Endometrial microvascular endothelial cells (primary cell): Measurements from ENCODE around the gene NOC2L. TPM values are rescaled to one million over a fixed set of nuclear protein-coding genes. Genes with fewer than 3 reads are reported as not detected.

ENCODE experiments used
- in situ Hi-C: cut with HindIII; loops from 2 replicates; pipeline ENCODE4 v1.10.0; 2017; ENCODE audit warnings: low sequenced_read_pairs, low pct_unique_long_range_greater_than_20kb; ENCODE audit errors: inconsistent ontology term
- total RNA-seq: library from RNA; depleted of rRNA; stranded (reverse); fragments of >200 nt; gene quantifications from one replicate; pipeline ENCODE4 v1.2.3, GENCODE V29; 2015; ENCODE audit errors: inconsistent ontology term

NOC2L gene
- total RNA-seq, 1 donor from 2014 or later, result 98.2 TPM

DNA sequence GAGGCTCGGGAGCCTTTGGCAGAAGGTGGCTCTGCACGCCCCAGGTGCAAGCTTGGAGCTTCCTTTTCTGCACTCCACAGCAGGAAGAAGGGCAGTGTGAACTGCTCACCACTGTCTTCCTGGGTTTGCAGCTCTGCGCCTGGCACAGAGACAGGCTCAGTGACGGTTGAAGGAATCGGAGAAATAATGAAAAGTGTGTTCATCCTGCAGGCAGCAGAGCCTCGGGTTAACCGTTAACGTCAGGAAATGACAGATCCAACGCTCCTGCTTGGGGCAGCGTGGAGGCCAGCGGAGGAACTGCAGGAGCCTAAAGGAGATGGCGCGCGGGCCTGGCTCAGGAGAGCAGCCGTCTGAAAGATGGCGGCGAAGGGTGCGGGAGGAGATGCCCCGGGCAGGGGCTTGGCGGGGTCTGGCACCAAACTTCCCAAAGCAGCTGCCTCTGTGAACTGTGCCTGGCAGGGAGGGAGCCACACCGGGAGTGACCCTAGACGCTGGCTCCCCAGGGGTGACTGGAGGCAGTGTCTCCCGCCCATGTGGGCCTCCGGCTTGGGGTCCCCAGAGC is 46.2 kb downstream of the NOC2L start:
- in situ Hi-C loops, result no loop called here

DNA sequence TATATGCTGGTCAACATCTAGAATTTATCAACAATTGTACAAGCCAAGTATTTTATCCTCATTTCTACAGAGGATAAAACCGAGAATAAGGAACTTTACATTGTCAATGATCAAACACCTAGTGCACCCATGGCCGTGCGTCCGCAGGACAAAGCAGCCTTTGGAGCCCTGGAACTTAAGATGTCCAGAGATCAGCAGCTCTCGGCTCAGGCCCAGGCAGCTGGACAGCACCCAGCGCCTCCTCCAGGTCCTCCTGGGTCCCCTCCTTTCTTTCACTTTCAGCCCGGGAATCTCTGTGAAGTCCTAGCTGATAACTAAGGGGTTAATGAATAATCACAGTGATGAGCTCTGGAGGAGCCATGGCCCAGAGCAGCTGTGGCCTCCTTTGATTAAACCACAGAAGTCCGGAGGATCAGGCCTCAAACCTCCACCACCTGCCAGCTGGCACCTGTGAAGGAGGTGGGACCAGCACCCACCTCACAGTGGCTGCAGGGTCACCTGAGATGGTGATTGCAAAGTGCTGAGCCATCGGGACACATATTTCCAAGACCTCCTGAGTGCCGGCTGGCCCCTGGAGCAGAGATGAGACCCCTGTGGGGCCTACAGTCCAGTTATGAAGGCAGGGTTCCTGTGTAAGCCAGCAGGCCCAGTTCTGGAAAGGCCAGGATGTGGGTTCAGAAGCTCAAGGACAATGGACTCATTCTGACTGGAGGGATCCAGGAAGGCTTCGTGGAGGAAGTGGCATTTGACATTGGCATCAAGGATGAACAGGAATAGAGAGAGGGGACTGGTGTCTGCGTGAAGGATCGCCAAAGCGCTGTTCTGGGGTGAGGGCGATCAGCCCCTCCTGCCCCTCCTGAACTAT is 46.9 kb downstream of the NOC2L start:
- in situ Hi-C loops, result no loop called here

DNA sequence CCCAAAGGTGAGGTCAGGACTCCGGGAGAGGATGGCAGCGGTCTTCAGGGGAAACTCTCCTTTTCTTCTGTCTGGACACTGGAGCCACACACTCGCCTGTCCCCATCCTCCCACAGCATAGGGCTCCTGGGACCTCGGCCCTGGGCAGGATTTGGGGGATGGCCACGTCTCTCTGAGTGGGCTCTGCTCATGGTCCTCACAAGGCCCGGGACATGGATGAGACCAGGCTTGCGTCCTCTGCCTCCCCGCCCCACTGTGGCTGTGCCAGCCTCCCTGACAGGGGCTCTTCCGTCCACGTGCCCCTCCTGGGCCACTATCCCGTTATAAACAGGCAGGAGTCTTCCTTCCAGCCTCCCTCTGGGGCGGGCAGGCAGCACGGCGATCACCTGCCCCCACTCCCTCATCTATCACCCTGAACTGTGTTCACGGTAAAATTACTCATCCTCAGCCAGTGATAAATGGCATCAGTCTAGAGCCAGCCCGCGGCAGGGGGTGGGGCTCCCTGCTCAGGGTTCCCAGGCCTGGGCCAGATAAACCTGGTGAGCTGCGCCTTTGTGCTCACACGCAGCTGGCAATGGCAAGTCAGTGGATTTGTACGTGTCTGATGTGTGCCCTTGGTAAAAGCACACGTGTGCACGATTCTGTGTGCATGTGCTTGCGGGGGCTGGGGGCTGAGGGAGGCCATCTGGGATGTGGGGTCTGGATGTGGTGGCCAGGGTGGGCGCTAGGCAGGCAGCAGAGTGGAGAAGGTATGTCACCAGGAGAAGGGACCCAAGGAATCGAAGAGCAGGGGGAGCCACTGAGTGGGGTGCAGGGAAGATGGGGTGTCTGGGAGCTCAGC is 48.0 kb downstream of the NOC2L start:
- in situ Hi-C loops, result no loop called here

DNA sequence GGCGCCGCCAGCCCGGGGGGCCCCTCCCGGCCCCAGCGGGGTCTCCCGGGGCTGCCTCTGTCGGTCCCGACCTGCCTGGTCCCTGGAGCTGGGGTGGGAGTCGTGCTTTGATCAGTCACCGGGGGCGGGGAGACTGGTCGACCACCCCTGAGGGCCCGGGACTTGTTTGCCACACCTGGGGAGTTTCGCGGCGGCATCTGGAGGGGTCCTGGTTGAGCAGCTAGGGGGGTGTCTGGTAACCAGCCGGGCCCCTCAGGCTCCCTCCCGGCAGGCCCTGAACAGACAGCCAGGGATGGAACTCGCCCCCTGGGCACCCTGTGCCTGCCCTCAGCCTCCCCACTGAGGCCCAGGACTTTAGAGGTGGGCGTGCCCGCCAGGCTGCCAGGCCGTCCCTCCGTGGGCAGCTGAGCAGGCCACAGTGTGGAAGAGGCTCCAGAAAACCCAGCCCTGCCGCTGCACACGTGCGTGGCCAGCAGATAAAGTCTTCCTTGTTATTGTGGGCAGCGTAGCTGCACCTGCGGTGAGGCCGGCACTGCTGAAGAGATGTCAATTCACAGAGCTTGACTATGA is 48.7 kb downstream of the NOC2L start:
- in situ Hi-C loops, result no loop called here

DNA sequence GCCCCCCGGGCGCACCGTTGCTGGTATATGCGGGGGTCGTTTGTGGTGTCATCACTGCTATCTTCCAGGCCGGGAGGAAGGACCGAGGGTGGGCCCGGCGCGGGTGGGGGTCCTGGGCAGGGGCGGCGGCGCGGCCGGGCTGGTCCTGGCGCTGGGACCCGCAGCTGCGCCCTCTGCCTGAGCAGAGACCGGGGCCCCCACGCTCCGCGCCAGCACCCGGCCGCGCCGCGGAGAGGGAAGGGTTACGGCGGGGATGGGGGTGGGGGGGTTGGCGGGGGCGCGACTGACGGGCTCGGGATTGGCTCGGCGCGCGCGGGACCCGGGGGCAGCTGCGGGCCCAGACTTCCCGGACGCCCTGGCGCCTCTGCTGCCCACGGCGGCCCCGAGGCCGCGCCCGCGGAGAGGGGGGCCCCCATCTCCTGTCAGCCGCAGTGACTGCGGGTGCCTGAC is 49.2 kb downstream of the NOC2L start:
- in situ Hi-C loops, result no loop called here

DNA sequence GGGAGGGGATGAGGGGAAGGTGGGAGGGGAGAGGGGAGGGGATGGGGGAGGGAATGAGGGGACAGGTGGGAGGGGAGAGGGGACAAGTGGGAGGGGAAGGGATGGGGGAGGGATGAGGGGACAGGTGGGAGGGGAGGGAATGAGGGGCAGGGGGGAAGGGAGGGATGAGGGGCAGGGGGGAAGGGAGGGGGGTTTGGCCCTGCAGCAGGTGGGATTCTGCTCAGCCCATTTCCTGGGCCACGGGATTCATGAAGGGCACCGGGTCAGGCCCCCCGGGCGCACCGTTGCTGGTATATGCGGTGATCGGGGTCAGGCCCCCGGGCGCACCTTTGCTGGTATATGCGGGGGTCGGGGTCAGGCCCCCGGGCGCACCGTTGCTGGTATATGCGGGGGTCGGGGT is 50.4 kb downstream of the NOC2L start:
- in situ Hi-C loops, result no loop called here

DNA sequence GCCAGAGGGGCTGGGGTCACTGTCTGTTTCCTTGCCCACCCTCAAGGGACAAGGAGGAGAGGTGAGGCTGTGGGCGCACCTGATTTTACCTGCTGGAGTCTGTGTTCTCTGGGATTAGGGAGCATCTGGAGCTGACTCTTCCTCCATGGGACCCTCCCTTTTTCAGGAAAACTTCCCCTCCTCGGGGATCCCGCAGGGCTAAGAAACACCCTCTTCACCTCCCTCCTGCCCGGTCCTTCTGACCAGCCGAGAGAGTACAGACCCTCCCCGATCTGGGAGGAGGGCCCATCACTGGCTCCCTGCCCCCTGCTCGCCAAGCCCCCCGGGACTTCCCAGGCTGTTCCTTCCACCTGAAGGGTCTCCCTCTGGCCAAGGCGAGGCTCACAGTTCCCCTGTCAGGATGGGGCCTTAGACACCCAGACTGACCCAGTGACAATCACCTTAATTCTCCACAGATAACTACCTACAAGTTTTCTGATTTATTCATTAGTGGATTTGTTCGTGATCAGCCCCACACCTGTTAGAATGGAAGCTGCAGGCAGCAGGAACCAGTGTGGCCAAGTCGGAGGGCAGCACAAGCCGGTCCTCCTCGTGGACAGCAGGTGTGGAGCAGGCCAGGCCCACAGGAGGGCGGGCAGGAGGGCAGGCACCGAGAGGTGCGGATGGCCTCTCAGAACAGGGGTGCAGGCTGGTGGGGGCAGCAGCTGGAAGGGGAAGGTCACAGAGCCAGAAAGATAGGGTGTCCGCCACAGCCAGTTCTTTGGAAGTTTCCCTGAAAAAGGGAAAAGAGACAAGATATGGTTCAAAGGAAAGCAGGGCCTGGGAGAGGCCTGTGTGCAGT is 51.2 kb downstream of the NOC2L start:
- in situ Hi-C loops, result no loop called here

DNA sequence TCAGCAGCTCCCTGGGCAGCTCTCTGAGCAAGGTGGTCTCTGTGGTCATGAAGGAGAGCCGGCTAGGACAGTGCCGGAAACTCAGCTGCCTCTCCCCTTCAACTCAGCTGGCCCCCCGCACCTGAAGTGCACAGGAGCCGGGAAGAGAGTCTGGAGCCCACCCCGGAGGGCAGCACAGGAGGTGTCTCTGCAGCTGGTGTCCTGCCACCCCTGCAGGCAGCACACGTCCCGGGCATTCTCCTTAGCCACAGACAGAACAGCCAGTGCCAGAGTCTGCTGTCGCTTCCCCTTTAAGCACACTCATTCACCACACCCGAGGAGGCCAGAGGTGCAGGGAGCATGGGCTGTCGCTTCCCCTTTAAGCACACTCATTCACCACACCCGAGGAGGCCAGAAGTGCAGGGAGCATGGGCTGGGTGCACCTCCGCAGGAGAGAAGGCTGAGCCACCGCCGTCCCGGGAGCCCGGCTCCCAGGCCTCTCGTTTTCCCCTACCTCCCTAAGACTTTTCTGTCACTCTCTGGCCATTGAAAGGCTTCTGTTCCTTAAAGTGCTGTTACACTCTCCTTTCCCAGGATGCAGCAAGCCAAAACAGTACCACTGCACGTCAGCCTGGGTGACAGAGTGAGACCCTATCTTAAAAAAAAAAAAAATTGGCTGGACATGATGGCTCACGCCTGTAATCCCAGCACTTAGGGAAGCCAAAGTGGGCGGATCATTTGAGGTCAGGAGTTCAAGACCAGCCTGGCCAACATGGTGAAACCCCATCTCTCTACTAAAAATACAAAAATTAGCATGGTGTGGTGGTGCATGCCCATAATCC is 52.2 kb downstream of the NOC2L start:
- in situ Hi-C loops, result no loop called here

DNA sequence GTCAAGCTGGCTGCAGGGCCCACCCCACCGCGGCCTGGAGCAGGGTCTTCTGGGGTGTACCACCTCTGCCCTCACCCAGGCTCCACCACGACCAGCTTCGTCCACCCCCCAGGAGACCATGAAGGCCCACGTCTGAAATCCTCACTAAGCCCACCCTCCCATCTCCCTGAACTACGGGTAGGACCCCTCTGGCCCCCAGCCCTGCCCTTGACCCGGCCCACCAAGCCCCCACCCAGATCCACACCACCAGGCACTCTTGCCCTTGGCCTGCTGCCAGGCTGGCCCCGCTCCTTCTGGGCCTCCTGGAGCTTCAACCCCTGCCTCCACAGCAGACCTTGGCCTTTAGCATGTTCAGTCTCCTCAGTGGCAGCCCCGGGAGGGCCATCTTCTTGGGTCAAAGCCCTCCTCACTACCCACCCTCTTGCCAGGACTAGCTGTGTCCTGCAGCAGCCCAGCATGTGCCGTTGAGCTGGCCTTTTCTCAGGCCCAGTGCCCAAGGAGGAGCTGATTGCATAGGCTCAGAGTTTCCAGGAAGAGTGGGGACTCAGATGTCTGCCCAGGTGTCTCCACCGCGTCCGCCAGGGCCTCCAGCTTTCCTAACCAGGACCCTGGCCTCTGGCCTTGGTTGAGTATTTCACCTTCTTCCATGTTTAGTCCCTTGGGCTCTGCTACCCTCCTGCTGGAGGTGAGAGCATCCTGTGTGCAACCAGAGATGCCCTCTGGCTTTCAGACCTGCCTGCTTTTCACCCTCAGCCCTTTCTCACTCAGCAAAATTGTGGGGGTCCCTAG is 53.1 kb downstream of the NOC2L start:
- in situ Hi-C loops, result no loop called here

DNA sequence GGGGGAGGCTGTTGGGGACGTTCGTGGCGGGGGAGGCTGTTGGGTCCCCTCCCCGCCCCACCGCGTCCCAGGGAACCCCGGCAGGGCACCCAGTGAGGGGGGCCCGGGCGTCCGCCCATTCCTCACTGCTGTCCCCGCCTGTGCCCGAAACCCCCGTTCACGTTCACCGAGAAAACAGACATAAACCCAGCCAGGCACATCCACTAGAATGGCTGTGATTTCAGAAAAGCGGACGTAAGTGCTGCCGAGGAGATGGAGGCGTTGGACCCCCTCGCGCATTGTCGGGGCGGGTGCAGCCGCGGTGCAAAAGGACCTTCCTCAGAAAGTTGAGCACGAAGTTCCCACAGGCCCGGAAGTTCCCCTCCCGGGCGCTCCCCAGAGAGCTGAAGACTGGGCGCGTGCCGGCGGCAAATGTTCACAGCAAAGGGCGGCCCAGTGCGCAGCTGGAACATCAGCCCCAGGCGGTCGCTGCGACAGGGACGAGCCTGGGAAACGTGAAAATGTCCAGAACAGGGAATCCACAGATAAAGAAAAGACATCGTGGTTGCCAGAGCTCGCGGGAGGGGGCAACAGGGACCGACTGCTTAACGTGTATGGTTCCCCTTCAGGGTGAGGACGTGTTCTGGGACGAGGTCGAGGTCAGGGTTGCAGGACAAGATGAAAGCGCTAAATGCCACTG is 53.8 kb downstream of the NOC2L start:
- in situ Hi-C loops, result no loop called here

DNA sequence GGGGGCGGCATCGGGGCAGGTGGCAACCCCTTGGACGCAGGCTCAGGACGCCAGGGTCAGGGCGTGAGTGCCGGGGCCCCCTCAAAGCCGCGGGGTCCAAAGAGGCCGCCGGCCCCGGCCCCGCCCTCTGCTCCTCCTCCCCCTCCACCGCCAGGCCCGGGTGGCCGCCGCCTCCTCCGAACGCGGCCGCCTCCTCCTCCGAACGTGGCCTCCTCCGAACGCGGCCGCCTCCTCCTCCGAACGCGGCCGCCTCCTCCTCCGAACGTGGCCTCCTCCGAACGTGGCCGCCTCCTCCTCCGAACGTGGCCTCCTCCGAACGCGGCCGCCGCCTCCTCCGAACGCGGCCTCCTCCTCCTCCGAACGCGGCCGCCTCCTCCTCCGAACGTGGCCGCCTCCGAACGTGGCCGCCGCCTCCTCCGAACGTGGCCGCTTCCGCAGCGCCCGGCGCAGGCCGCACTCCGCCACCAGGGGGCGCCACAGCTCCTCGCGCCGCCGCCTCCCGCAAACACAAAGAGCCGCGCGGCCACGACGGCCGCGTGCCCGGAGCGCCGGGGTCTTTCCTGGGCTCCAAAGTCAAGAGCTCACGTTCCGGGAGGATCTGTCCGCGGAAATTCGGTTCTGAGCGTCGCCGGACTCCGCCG is 54.6 kb downstream of the NOC2L start:
- in situ Hi-C loops, result no loop called here

DNA sequence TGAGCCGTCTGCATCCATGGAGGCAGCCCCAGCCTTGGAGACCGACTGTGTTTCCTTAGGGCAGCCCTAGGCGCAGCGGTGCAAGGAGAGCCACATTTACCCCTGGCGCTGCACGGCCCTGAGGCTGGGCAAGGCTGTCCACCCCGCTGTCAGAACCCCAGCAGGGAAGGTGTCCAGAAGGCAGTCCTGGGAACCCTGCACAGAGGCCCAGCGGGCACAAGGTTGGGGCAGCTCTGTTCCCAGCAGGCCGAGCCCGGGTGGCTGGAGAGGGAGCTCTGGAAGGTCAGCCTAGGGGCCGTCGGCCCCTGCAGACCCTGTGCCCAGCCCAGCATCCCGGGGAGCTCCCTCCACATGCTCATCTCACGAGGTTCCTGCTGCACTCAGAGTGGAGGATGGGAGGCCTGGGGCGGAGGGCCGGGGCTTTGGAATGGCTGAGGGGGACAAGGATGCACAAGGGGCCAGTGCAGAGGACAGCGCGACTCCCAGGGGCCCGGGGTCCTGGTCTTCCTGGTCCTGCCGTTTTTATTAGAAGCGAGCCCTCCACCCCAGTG is 55.3 kb downstream of the NOC2L start:
- in situ Hi-C loops, result no loop called here

DNA sequence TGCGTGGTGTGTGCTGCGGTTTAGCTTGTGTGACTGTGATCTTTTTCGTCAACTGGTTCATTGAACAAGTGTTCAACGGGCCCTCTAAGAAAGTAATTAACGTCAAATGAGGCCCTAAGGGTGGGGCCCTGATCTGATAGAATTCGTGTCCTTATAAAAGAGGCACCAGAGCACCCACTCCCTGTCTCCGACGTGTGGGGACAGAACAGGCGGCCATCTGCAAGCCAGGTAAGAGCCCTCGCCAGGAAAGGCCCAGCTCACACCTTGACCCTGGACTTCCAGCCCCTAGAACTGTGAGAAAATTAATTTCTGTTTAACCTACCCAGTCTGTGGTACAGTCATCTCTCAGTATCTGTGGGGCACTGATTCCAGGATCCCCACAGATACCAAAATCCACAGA is 55.8 kb downstream of the NOC2L start:
- in situ Hi-C loops, result no loop called here

DNA sequence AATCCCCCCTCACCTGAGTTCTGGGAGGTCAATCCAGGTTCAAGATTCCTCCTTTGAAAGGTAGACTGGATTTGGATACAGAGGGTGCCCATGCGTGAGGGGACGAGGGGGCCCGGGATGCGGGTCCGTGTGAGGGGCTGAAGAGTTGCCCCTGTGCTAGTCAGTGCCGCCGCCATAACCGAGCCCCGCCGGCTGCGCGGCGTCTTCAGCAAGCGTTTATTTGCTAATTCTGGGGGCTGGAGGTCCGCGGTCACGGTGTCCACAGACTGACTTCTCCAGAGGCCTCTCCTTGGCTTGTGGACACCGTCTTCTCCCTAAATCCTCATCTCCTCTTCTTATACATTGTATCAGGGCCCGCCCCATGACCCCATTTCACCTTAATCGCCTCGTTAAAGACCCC is 56.3 kb downstream of the NOC2L start:
- in situ Hi-C loops, result no loop called here

DNA sequence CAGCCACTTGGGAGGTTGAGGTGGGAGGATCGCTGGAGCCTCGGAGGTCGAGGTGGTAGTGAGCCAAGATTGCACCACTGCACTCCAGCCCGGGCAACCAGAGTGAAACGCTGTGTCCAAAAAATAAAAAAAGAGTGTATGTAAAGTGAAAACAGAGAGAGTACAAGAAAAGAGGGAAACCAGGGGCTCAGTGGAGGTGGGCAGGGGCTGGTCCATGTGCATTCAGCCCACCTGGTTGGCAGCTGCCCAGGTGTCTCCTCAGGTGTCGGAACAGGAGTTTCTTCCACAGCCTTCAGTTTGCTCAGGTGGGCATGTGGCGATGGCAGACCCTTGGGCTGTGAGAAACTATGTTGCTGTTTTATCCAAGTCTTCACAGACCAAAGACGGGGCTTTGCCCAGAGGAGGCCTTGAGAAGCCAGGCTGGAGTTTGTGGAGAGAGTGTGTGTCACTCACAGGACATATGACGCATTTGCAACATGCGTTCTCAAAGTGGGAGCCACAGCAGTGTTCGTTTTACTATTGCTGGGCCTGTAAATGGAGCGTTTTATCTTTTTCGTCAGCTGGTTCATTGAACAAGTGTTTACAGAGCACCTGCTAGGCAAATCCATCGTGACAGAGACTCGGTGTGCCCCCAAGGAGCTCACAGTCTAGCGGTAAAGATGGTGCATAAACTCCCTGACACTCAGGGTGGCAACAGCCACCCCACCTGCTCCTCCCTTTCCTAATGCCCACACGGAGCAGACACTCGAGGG is 57.8 kb downstream of the NOC2L start:
- in situ Hi-C loops, result no loop called here
